Stomach (tissue), 4 donors: ENCODE measurements around the gene SH3RF3.

Experiments used
- POLR2A ChIP-seq, 4 donors: fragments of 450-650 bp; IDR thresholded peaks; one replicate each; pipeline ENCODE4 v1.6.1; 2016; ENCODE audit warnings: antibody characterized with exemption in 4 of 4, control low read depth in 2 of 4, mild to moderate bottlenecking in 1 of 4, moderate library complexity in 1 of 4
- POLR2AphosphoS5 ChIP-seq, 3 donors: sonication (generic); formaldehyde crosslinking; IDR thresholded peaks; one replicate each; pipeline ENCODE4 v1.6.1; 2016; ENCODE audit warnings: antibody characterized with exemption in 3 of 3
- TF ChIP-seq, protein P1 (sequence below), 7 experiments: fragments of 450-650 bp in 4 of 7; fragments of 200-600 bp in 3 of 7; sonication (generic) in 3 of 7; IDR thresholded peaks; one replicate each; pipeline ENCODE4 v1.5.1; 2016 to 2019; ENCODE audit warnings: antibody characterized with exemption in 7 of 7, control low read depth in 2 of 7, mild to moderate bottlenecking in 1 of 7

DNA sequence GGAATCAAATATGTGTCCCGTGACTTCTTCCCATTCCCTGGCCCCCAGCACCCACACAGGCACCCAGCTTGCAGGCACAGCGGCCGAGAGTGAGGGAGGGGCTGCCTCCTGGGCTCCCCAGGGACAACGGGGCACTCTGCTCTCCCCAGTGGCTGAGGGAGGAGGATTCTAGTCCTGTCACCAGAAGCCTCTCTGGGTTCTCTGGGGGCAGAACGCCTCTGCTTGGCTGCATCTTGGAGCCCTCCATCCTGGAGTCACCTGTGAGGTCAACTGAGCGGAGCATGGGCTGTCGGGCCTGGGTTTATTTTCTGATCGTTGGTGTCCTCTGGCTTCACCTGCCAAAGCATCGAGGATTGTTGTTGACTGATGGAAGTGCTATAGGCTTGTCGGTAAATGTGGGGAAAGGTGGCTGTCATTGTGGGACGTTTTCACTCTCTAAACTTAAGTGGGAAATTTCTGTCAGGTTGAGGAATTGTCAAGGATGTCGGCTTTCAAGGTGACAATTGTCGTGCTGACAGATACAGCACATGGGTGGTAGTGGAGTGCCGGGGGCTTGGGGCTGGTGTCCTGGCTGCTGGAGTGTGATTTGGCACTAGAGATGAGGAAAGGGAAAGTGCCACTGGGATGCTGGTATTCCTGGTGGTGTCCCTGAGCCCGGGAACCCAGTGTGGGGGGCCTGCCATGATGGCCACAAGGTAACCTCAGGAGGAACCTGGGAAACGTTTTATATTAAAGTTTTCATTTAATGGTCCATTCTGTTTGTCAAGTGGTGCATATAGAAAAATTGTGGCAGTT is 13.6 kb downstream of the SH3RF3 start:
- TF ChIP-seq, protein P1, sequence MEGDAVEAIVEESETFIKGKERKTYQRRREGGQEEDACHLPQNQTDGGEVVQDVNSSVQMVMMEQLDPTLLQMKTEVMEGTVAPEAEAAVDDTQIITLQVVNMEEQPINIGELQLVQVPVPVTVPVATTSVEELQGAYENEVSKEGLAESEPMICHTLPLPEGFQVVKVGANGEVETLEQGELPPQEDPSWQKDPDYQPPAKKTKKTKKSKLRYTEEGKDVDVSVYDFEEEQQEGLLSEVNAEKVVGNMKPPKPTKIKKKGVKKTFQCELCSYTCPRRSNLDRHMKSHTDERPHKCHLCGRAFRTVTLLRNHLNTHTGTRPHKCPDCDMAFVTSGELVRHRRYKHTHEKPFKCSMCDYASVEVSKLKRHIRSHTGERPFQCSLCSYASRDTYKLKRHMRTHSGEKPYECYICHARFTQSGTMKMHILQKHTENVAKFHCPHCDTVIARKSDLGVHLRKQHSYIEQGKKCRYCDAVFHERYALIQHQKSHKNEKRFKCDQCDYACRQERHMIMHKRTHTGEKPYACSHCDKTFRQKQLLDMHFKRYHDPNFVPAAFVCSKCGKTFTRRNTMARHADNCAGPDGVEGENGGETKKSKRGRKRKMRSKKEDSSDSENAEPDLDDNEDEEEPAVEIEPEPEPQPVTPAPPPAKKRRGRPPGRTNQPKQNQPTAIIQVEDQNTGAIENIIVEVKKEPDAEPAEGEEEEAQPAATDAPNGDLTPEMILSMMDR (IDR thresholded peaks at IDR 0.05): no peak
- TF ChIP-seq POLR2A (IDR thresholded peaks at IDR 0.05) (no peak), POLR2AphosphoS5 (IDR thresholded peaks at IDR 0.05) (no peak)
